HG03135 (cell line): ENCODE measurements around the gene SIM2.

Experiments
- ATAC-seq: cut with Tn5 transposase; IDR thresholded peaks from one replicate; pipeline ENCODE4 v1.9.1; 2021; ENCODE audit warnings: mild to moderate bottlenecking, moderate library complexity; ENCODE audit not compliant: unreplicated experiment

SIM2 gene

GRCh38 chr21:36686955-36687354 lies 12.0 kb upstream of the SIM2 start:
- ATAC-seq, result no peak

DNA sequence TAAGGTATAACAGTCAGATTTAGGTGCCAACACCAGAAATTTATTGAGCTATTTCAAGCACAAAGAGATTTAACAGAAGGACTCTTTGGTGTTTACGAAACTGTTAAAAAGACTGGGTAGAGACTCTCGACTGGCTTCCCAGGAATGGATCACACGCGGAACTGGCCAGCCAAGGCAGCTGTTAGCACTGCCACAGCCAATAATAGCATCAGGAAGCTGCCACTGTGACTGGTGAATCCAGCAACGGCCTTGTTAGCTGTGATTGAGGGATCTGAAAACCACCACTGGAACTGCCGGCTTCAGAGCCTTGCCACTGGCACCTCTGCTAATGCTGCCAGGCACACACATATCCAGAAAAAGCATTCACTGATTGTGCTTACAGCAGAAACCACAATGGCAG lies 10.6 kb upstream of the SIM2 start:
- no peak for ATAC-seq

GRCh38 chr21:36689324-36689723 lies 9.6 kb upstream of the SIM2 start:
- no peak for ATAC-seq

DNA sequence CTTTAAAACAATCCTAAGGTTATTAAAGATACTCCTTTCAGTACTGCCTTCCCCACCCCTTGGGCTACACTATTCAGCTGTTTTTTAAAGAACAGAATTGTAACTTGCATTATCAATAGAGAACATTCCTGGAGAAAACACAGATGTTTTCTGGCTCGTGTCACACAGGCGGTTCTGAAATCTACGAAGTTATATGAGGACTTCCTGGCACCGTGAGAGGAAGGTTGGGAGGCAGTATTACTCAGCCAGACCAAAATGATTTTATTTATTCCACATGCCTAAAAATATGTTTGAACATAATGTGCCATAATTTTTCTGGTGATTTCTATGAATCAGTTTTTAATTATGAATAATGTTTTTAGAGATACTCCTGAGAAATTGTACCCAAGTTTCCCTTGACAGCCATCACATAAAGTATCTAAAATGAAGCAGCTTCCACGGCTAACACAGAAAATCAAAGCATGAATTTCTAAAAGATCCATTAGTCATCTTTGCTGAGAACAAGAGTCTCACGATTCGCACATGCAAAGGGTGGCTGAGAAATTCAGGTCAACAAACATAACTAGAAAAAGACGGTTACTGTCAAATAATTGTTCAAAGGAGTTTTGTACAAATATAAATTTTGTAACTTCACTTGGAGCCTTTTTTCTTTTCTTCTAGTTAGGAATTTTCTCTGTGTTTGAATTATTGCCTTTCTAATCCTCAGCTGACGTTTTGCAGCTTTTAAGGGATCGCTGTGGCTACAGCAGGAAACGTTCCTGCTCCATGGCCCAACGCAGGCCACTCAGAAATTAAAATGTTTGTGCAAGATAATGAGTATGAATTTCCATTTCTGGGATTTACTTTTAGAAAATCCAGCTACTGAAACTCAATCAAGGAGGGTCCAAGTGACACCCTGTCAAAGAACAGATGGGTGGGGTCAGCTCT lies 8.0 kb upstream of the SIM2 start:
- no peak for ATAC-seq

GRCh38 chr21:36691555-36692041 lies 7.3 kb upstream of the SIM2 start:
- no peak for ATAC-seq

- no peak for ATAC-seq
These were observed 6.6 kb upstream of the SIM2 start for GRCh38 chr21:36692114-36692834.

- no peak for ATAC-seq
These were observed 6.0 kb upstream of the SIM2 start for GRCh38 chr21:36692835-36693488.

DNA sequence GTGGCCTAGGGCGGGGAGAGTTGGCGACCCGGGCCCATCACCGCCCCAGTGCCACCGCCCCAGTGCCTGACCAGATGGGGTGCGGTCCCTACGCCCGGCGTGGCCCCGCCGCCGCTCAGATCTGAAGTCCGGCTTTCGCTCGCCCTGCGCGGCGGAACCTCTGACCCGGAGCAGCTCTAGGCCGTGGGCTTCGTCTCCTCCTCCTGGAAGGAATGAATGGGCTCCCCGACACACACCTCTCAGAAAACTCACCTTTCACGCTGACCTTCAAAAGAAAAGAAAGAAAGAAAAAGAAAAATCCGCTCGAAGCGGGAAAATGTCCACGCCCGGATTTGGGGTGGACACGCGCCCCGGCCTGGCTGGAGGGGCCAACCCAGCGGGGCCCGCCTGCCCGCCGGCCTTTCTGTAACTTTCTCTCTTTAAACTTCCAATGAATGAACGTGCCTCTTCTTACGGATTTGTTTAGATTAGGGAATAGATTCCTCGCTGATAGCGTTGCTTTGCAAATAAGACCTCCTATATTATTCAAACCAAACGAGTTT lies 5.4 kb upstream of the SIM2 start:
- ATAC-seq, result no peak

DNA sequence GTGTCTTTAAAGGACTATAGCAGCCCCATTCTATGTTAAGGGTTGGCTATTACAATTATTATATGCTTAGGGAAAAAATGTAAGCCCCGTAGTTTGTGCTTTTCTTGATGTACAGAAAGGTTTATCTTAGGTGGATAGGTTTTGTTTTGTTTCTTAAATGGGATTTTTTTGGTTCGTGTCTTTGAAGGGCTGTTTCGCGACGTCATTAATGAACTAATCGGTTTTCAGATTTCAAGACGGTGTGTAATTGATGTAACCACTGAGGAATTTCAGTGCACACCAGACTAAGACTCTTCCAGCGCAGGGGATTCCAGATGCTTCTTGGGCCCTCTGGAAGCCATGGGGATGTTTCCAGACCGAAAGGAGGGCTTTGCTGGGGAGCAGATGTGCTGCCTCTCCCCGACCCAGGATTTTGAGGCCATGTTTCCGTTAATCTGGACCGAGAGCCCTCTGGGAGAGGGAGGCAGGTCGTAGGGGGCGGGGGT lies 4.8 kb upstream of the SIM2 start:
- ATAC-seq, result no peak

DNA sequence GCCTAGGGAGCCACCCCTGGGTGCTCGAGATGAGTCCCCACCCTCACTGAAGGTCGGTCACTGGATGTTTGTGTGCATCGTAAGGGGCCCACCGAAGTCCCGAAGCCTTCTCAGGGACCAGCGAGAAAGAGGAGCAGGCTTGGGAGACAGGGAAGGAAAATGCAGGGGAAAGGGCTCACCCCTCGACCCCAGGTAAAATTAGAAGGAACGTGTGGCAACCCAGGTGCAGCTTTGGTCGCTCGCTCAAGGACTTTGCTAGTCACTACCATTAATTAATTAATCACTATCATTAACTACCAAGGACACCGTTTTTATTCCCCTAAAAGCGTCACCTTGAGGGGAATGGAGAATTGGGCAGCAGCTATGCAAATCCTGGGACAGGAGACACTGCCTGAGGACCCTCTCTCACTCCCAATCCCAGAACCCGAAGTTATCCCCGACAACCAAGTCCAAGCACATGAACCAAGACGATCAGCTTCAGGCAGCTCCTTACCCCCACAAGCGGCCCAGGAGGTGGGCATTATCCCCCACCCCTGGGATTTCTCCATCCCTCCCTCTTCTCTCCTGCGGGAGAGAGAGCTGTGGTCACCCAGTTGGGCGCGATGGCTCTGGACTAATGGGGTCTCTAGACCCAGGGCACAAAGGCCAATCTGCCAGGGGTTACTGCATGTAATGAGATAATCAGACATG lies 4.2 kb upstream of the SIM2 start:
- no peak for ATAC-seq

GRCh38 chr21:36695283-36695634 lies 3.7 kb upstream of the SIM2 start:
- ATAC-seq, result no peak

DNA sequence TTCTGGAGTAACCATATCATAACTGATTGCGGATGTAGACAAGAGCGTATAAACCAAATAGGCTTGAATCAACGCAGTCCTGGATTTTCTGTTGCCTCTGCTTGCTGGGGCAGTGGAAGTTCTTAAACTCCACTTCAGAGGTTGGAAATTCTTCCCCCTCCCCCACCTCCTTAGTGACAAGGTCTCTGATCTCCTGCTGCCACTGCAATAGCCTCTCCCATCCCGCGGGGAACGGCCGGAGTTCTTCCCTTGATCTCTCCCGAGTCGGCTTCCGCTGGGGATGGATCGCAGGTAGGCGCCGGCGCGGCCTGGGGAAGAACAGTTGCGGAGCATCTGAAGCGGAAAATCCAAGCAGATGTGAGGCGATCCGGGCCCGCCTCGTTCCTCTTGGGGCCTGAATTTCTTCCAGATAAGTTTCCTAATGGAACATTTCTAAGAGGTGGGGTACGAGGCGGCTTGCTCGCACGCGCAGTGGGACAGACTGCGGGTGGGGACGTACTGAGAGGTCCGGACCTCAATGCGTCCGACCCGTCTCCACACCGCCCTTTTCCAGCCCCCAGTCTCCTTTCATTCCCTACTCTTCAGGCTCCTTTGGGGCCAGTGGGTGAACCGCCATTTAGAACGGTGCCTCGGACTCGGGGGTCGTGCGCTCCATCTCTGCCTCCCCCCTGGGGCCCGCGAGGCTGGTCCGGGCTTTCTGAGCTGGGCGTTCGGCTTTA lies 3.1 kb upstream of the SIM2 start:
- ATAC-seq, result no peak

GRCh38 chr21:36696390-36697059 lies 2.4 kb upstream of the SIM2 start:
- no peak for ATAC-seq

- ATAC-seq, result no peak
These were observed 1.7 kb upstream of the SIM2 start for GRCh38 chr21:36697060-36697850.

- no peak for ATAC-seq
These were observed 997 bp upstream of the SIM2 start for GRCh38 chr21:36697851-36698384.

GRCh38 chr21:36698385-36698980 lies 432 bp upstream of the SIM2 start:
- ATAC-seq, result no peak

DNA sequence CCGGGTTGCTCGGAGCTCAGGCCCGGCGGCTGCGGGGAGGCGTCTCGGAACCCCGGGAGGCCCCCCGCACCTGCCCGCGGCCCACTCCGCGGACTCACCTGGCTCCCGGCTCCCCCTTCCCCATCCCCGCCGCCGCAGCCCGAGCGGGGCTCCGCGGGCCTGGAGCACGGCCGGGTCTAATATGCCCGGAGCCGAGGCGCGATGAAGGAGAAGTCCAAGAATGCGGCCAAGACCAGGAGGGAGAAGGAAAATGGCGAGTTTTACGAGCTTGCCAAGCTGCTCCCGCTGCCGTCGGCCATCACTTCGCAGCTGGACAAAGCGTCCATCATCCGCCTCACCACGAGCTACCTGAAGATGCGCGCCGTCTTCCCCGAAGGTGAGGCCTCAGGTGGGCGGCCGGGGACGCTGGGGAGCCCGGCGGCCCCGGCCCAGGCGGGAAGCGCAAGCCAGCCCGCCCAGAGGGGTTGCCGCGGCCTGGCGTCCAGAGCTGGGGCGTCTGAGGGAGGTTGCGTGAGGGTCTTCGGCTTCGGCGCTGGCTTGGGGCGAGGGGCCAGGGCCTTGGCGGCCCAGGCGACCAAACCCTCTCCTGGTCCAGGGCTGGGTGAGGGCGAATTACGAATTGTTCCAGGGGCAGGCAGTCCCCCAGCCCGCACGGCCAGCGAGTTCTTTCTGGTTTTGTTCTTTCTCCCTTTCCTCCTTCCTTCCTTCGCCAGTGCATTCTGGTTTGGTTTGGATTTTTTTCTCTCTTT lies 805 bp downstream of the SIM2 start:
- ATAC-seq, result no peak
